HCT116 (cell line): ENCODE results near the gene PSMD2. TPM values are rescaled to one million over a fixed set of nuclear protein-coding genes. Genes with fewer than 3 reads are reported as not detected.

Experiments used
- ATAC-seq: fragments of 200-7000 bp; cut with Tn5 transposase; 2 replicates; pipeline ENCODE4 v1.9.1; 2020; ENCODE audit warnings: mild to moderate bottlenecking, moderate library complexity
- BruUV-seq: library from RNA; stranded (reverse); fragments of 400-500 nt; replicated peaks from 2 replicates; lab custom pipeline; 2021; lab: Mats Ljungman, UMichigan
- CTCF ChIA-PET: fragments of 300-600 bp; sonication (Branson Sonifier 250); formaldehyde crosslinking; loops from one replicate; lab custom pipeline; 2021; ENCODE audit warnings: antibody characterized with exemption; lab: Charles Lee
- POLR2A ChIA-PET: fragments of 300-600, 350-600 bp; sonication (Branson Sonifier 250); formaldehyde crosslinking; loops from one replicate; lab custom pipeline; 2021; ENCODE audit warnings: antibody characterized with exemption; lab: Charles Lee
- RAD21 ChIA-PET, 2 experiments: fragments of 300-600 bp; sonication (Branson Sonifier 250); formaldehyde crosslinking; loops; one replicate each; lab custom pipeline; 2023; ENCODE audit warnings: low total read pairs in 2 of 2; ENCODE audit not compliant: uncharacterized antibody in 2 of 2, unreplicated experiment in 2 of 2, low non-redundant PET in 1 of 2; lab: Charles Lee
- DNase-seq: peaks from one replicate; pipeline ENCODE4 v3.0.0-alpha.2; 2010; ENCODE audit warnings: low read depth, low spot score
- H2AFZ ChIP-seq: fragments of 200-600 bp; shearing (Covaris generic), sonication (generic); 2 replicates; pipeline ENCODE4 v1.6.1; 2017; ENCODE audit warnings: low read depth, mixed run types, mixed read lengths, antibody characterized with exemption, low read length; ENCODE audit not compliant: poor library complexity, severe bottlenecking
- H3K27ac ChIP-seq: 2 replicates; pipeline ENCODE4 v1.5.1; 2012; ENCODE audit warnings: low read depth, low read length
- H3K27me3 ChIP-seq: fragments of 200-600 bp; sonication (generic); 2 replicates; pipeline ENCODE4 v1.6.1; 2016; ENCODE audit warnings: mixed run types, low read length, mixed read lengths; ENCODE audit not compliant: insufficient read depth
- H3K36me3 ChIP-seq, 2 experiments: fragments of 200-500 bp in 1 of 2; fragments of 200-600 bp in 1 of 2; sonication (Bioruptor generic) in 1 of 2; sonication (generic) in 1 of 2; 2 replicates each; pipeline versions ENCODE4 v1.5.1 to v1.6.1; 2014 to 2016; ENCODE audit warnings: low read length in 2 of 2, inconsistent platforms in 1 of 2, mixed read lengths in 1 of 2, mixed run types in 1 of 2; ENCODE audit not compliant: insufficient read depth in 2 of 2, control insufficient read depth in 1 of 2
- H3K4me1 ChIP-seq, 2 experiments: fragments of 200-600 bp in 1 of 2; sonication (generic) in 1 of 2; 2 replicates each; pipeline versions ENCODE4 v1.5.1 to v1.6.1; 2012 to 2017; ENCODE audit warnings: low read length in 2 of 2, inconsistent platforms in 1 of 2, mild to moderate bottlenecking in 1 of 2, mixed read lengths in 1 of 2, mixed run types in 1 of 2, moderate library complexity in 1 of 2; ENCODE audit not compliant: insufficient read depth in 2 of 2, control insufficient read depth in 1 of 2
- H3K4me2 ChIP-seq: fragments of 200-600 bp; sonication (generic); 2 replicates; pipeline ENCODE4 v1.6.1; 2017; ENCODE audit warnings: mixed run types, low read length, mixed read lengths
- H3K4me3 ChIP-seq, 2 experiments: fragments of 200-600 bp in 1 of 2; sonication (generic) in 1 of 2; replicated peaks in 1 of 2; 2 replicates each; pipeline ENCODE4 v1.5.1; 2011 to 2016; ENCODE audit warnings: low read length in 2 of 2, control low read depth in 1 of 2, low read depth in 1 of 2, mild to moderate bottlenecking in 1 of 2, mixed read lengths in 1 of 2, mixed run types in 1 of 2
- H3K79me2 ChIP-seq: fragments of 200-600 bp; sonication (generic); 2 replicates; pipeline ENCODE4 v1.6.1; 2017; ENCODE audit warnings: mild to moderate bottlenecking, mixed run types, low read length, moderate library complexity, mixed read lengths; ENCODE audit not compliant: insufficient read depth
- H3K9ac ChIP-seq: fragments of 200-600 bp; sonication (generic); 2 replicates; pipeline ENCODE4 v1.6.1; 2016; ENCODE audit warnings: low read length, mixed read lengths
- H3K9me2 ChIP-seq: fragments of 200-600 bp; sonication (generic), shearing (Covaris generic); 2 replicates; pipeline ENCODE4 v1.6.1; 2017; ENCODE audit warnings: mixed run types, mild to moderate bottlenecking, moderate library complexity; ENCODE audit not compliant: insufficient read depth
- H3K9me3 ChIP-seq, 2 experiments: fragments of 200-500 bp in 1 of 2; fragments of 200-600 bp in 1 of 2; sonication (Bioruptor generic) in 1 of 2; sonication (generic) in 1 of 2; 2 replicates each; pipeline ENCODE4 v1.6.1; 2014 to 2017; ENCODE audit warnings: low read length in 2 of 2, mixed read lengths in 2 of 2, inconsistent platforms in 1 of 2, low read depth in 1 of 2, mild to moderate bottlenecking in 1 of 2, mixed run types in 1 of 2, moderate library complexity in 1 of 2; ENCODE audit not compliant: control insufficient read depth in 1 of 2, insufficient read depth in 1 of 2
- H4K20me1 ChIP-seq: fragments of 200-600 bp; sonication (generic), shearing (Covaris generic); 2 replicates; pipeline ENCODE4 v1.6.1; 2017; ENCODE audit warnings: mixed run types, mild to moderate bottlenecking, moderate library complexity; ENCODE audit not compliant: insufficient read depth
- CBX3 ChIP-seq: IDR thresholded peaks from 2 replicates; pipeline ENCODE4 v1.6.1; 2012; ENCODE audit warnings: low read depth
- EGR1 ChIP-seq: IDR thresholded peaks from 2 replicates; pipeline ENCODE4 v1.6.1; 2012; ENCODE audit warnings: low read depth
- ELF1 ChIP-seq: IDR thresholded peaks from 2 replicates; pipeline ENCODE4 v1.6.1; 2012; ENCODE audit warnings: low read depth, borderline replicate concordance
- EZH2 ChIP-seq: fragments of 200-600 bp; sonication (generic); IDR thresholded peaks from 2 replicates; pipeline ENCODE4 v1.6.1; 2017; ENCODE audit warnings: antibody characterized with exemption, mixed run types
- EZH2phosphoT487 ChIP-seq: fragments of 200-600 bp; IDR thresholded peaks from 2 replicates; pipeline ENCODE4 v1.6.1; 2018; ENCODE audit warnings: antibody characterized with exemption, borderline replicate concordance
- FOSL1 ChIP-seq: IDR thresholded peaks from 2 replicates; pipeline ENCODE4 v1.6.1; 2012; ENCODE audit warnings: low read depth
- JUND ChIP-seq: IDR thresholded peaks from 2 replicates; pipeline ENCODE4 v1.6.1; 2012
- POLR2A ChIP-seq: IDR thresholded peaks from 2 replicates; pipeline ENCODE4 v1.7.0; 2011; ENCODE audit warnings: borderline replicate concordance; ENCODE audit not compliant: insufficient read depth, insufficient read length; ENCODE audit errors: extremely low read depth
- RAD21 ChIP-seq: IDR thresholded peaks from 2 replicates; pipeline ENCODE4 v1.6.1; 2012; ENCODE audit warnings: low read depth, mild to moderate bottlenecking
- SIN3A ChIP-seq: IDR thresholded peaks from 2 replicates; pipeline ENCODE4 v1.6.1; 2012; ENCODE audit warnings: low read depth
- SP1 ChIP-seq: IDR thresholded peaks from 2 replicates; pipeline ENCODE4 v1.6.1; 2012; ENCODE audit warnings: low read depth
- SRF ChIP-seq: IDR thresholded peaks from 2 replicates; pipeline ENCODE4 v1.6.1; 2012; ENCODE audit warnings: low read depth
- YY1 ChIP-seq: IDR thresholded peaks from 2 replicates; pipeline ENCODE4 v1.6.1; 2011; ENCODE audit warnings: low read length, low read depth, moderate library complexity, mild to moderate bottlenecking; ENCODE audit not compliant: insufficient replicate concordance; ENCODE audit errors: extremely low read depth
- ZFX ChIP-seq: fragments of 450-650 bp; IDR thresholded peaks from 2 replicates; pipeline ENCODE4 v1.6.1; 2017
- intact Hi-C: fragments of 100-400 bp; cut with micrococcal nuclease; formaldehyde crosslinking; loops from 2 replicates; pipeline ENCODE4 v1.10.0; 2022
- total RNA-seq: library from RNA; stranded (reverse); gene quantifications from one replicate; pipeline ENCODE4 v1.2.1, GENCODE V29; 2021; ENCODE audit not compliant: unreplicated experiment
- TF ChIP-seq, protein P1 (sequence below): IDR thresholded peaks from 2 replicates; pipeline ENCODE4 v1.6.1; 2012; ENCODE audit warnings: low read depth
- TF ChIP-seq, protein P2 (sequence below): IDR thresholded peaks from 2 replicates; pipeline ENCODE4 v1.6.1; 2012
- TF ChIP-seq, protein P3 (sequence below), 3 experiments: fragments of 200-600 bp in 1 of 3; sonication (generic) in 1 of 3; IDR thresholded peaks in 2 of 3; conservative IDR thresholded peaks in 1 of 3; 2 replicates each; pipeline ENCODE4 v1.5.1; 2012 to 2017; ENCODE audit warnings: low read depth in 2 of 3, low read length in 2 of 3, antibody characterized with exemption in 1 of 3, borderline replicate concordance in 1 of 3, control low read depth in 1 of 3, mild to moderate bottlenecking in 1 of 3, mixed read lengths in 1 of 3, mixed run types in 1 of 3, moderate library complexity in 1 of 3; ENCODE audit not compliant: insufficient read depth in 1 of 3
- TF ChIP-seq, protein P4 (sequence below): IDR thresholded peaks from 2 replicates; pipeline ENCODE4 v1.6.1; 2011; ENCODE audit warnings: mild to moderate bottlenecking, low read length, moderate library complexity; ENCODE audit not compliant: insufficient replicate concordance; ENCODE audit errors: extremely low read depth

Gene PSMD2
- total RNA-seq, 1 experiment from 2014 or later: 402 TPM

DNA sequence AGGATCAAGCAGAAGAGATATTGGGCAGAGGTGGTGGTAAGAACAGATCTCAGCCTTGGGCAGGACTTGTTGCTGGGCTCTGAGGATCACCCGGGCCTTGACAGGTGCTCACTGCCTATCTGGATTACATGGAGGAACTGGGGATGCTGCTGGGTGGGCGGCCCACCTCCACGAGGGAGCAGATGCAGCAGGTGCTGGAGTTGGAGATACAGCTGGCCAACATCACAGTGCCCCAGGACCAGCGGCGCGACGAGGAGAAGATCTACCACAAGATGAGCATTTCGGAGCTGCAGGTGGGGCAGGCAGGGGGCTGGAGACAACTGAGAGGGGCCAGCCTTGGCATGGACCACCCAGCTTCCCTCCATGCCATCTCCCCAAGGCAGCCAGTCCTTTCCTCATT is 15.4 kb upstream of the PSMD2 start:
- Histone ChIP-seq H3K4me1 (no peaks in the 10 kb centered on the region), H3K27ac (no peak overlapping the region), H3K9ac (no peak overlapping the region), H3K27me3 (no peaks in the 10 kb centered on the region), H4K20me1 (no peaks in the 10 kb centered on the region), H3K4me2 (no peak overlapping the region), H3K9me2 (no peaks in the 10 kb centered on the region), H3K9me3 (no peaks in the 10 kb centered on the region), H2AFZ (no peak overlapping the region), H3K79me2 (no peaks in the 10 kb centered on the region), H3K36me3 (no peaks in the 10 kb centered on the region), H3K4me3 (no peak overlapping the region)
- RAD21 ChIA-PET: no interaction called here
- TF ChIP-seq RAD21: no peak
- no peak for TF ChIP-seq JUND
- no peak for TF ChIP-seq SRF
- no peak for TF ChIP-seq EZH2phosphoT487
- TF ChIP-seq, protein P1, sequence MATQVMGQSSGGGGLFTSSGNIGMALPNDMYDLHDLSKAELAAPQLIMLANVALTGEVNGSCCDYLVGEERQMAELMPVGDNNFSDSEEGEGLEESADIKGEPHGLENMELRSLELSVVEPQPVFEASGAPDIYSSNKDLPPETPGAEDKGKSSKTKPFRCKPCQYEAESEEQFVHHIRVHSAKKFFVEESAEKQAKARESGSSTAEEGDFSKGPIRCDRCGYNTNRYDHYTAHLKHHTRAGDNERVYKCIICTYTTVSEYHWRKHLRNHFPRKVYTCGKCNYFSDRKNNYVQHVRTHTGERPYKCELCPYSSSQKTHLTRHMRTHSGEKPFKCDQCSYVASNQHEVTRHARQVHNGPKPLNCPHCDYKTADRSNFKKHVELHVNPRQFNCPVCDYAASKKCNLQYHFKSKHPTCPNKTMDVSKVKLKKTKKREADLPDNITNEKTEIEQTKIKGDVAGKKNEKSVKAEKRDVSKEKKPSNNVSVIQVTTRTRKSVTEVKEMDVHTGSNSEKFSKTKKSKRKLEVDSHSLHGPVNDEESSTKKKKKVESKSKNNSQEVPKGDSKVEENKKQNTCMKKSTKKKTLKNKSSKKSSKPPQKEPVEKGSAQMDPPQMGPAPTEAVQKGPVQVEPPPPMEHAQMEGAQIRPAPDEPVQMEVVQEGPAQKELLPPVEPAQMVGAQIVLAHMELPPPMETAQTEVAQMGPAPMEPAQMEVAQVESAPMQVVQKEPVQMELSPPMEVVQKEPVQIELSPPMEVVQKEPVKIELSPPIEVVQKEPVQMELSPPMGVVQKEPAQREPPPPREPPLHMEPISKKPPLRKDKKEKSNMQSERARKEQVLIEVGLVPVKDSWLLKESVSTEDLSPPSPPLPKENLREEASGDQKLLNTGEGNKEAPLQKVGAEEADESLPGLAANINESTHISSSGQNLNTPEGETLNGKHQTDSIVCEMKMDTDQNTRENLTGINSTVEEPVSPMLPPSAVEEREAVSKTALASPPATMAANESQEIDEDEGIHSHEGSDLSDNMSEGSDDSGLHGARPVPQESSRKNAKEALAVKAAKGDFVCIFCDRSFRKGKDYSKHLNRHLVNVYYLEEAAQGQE: no peak
- TF ChIP-seq FOSL1: no peak
- TF ChIP-seq, protein P2, sequence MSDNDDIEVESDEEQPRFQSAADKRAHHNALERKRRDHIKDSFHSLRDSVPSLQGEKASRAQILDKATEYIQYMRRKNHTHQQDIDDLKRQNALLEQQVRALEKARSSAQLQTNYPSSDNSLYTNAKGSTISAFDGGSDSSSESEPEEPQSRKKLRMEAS: no peak
- no peak for TF ChIP-seq EGR1
- no peak for TF ChIP-seq CBX3
- TF ChIP-seq SP1: no peak
- no peak for TF ChIP-seq POLR2A
- no peak for TF ChIP-seq ELF1
- TF ChIP-seq ZFX: no peak
- no peak for TF ChIP-seq YY1
- TF ChIP-seq, protein P3, sequence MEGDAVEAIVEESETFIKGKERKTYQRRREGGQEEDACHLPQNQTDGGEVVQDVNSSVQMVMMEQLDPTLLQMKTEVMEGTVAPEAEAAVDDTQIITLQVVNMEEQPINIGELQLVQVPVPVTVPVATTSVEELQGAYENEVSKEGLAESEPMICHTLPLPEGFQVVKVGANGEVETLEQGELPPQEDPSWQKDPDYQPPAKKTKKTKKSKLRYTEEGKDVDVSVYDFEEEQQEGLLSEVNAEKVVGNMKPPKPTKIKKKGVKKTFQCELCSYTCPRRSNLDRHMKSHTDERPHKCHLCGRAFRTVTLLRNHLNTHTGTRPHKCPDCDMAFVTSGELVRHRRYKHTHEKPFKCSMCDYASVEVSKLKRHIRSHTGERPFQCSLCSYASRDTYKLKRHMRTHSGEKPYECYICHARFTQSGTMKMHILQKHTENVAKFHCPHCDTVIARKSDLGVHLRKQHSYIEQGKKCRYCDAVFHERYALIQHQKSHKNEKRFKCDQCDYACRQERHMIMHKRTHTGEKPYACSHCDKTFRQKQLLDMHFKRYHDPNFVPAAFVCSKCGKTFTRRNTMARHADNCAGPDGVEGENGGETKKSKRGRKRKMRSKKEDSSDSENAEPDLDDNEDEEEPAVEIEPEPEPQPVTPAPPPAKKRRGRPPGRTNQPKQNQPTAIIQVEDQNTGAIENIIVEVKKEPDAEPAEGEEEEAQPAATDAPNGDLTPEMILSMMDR (IDR thresholded peaks at IDR 0.05 in 2 of 3, conservative IDR thresholded peaks at IDR 0.05 in 1 of 3; ENCODE audit: borderline replicate concordance in 1 of 3, insufficient read depth in 1 of 3, low read depth in 2 of 3, low read length in 2 of 3): no peak
- no peak for TF ChIP-seq SIN3A
- TF ChIP-seq, protein P4, sequence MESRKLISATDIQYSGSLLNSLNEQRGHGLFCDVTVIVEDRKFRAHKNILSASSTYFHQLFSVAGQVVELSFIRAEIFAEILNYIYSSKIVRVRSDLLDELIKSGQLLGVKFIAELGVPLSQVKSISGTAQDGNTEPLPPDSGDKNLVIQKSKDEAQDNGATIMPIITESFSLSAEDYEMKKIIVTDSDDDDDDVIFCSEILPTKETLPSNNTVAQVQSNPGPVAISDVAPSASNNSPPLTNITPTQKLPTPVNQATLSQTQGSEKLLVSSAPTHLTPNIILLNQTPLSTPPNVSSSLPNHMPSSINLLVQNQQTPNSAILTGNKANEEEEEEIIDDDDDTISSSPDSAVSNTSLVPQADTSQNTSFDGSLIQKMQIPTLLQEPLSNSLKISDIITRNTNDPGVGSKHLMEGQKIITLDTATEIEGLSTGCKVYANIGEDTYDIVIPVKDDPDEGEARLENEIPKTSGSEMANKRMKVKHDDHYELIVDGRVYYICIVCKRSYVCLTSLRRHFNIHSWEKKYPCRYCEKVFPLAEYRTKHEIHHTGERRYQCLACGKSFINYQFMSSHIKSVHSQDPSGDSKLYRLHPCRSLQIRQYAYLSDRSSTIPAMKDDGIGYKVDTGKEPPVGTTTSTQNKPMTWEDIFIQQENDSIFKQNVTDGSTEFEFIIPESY: no peak
- TF ChIP-seq EZH2: no peak
- POLR2A ChIA-PET: no interaction called here
- no peak for ATAC-seq
- BruUV-seq: no TSS peak
- CTCF ChIA-PET: interaction anchor here (1.0 to 1.6 kb wide), 2 partner anchors 56 to 387 kb away, joined by 3 to 15 read pairs; no protein-coding TSS in a partner anchor
- DNase-seq: no peak
- intact Hi-C loops: loop anchor here (1.0 to 10.0 kb wide), 3 partner anchors 33 to 819 kb away; partner anchors contain the start of gene ABCC5
